ENCODE results near the gene GOLT1A. TPM values are rescaled to one million over a fixed set of nuclear protein-coding genes. Genes with fewer than 3 reads are reported as not detected.

The GOLT1A gene
- total RNA-seq, 1 donor from 2014 or later: 0.50 TPM

DNA sequence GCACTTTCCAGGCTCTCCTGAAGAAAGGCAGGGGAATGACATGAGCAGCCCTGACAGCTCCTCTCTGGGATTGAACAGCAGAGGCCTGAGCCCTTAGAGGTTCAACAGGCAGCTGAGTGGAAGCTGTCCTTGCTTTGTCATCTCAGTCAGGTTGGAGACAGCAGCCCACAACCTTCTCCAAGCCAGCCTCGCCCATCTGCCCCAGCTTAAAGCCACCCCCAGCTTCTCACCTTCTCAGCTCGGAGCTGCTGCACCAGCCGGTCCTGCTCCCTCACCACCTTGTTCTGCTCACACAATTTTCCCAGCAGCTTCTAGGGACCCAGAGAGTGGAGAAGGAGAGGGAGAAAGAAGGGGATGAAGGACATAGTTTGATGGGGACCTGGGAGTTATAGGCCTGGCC is 35.2 kb upstream of the GOLT1A start:
- no peaks in the 10 kb centered on the region for H3K9me3 ChIP-seq (ENCODE audit: insufficient read depth, low read depth, low read length)
- H3K9ac ChIP-seq (ENCODE audit: low read length): no peak overlapping the region
- no peaks in the 10 kb centered on the region for H3K36me3 ChIP-seq (ENCODE audit: insufficient read depth, low read length)
- no peak overlapping the region for H3K27ac ChIP-seq (ENCODE audit: low read depth, low read length)
- H3K79me2 ChIP-seq (ENCODE audit: insufficient read depth, low read length): no peaks in the 10 kb centered on the region
- no peaks in the 10 kb centered on the region for H3K4me1 ChIP-seq (ENCODE audit: insufficient read depth, low read length)
- no peaks in the 10 kb centered on the region for H3K9me3 Mint-ChIP-seq (ENCODE audit: unreplicated experiment)
- H2AFZ ChIP-seq (ENCODE audit: low read depth, low read length): no peak overlapping the region
- H3K4me3 ChIP-seq (ENCODE audit: insufficient read depth, low read depth, low read length): no peak overlapping the region
- no peak overlapping the region for H3K27ac Mint-ChIP-seq (ENCODE audit: unreplicated experiment)
- FAIRE-seq (no peak), DNase-seq (ENCODE audit: low read depth) (no peak)
- H3K36me3 Mint-ChIP-seq (ENCODE audit: low read depth, unreplicated experiment): no peaks in the 10 kb centered on the region
- peaks cover 2% of the 10 kb centered on the region for H3K4me1 Mint-ChIP-seq (ENCODE audit: low read depth, unreplicated experiment)
- H4K20me1 ChIP-seq (ENCODE audit: insufficient read depth, low read length): no peaks in the 10 kb centered on the region
- no peak overlapping the region for H3K4me2 ChIP-seq (ENCODE audit: low read length)
- peaks cover 7% of the 10 kb centered on the region for H3K27me3 ChIP-seq (ENCODE audit: insufficient read depth, low read length)
- H3K4me3 Mint-ChIP-seq (ENCODE audit: unreplicated experiment): no peak overlapping the region
- H3K27me3 Mint-ChIP-seq (ENCODE audit: low read depth, unreplicated experiment): peaks cover 55% of the 10 kb centered on the region
- TF ChIP-seq, protein P1, sequence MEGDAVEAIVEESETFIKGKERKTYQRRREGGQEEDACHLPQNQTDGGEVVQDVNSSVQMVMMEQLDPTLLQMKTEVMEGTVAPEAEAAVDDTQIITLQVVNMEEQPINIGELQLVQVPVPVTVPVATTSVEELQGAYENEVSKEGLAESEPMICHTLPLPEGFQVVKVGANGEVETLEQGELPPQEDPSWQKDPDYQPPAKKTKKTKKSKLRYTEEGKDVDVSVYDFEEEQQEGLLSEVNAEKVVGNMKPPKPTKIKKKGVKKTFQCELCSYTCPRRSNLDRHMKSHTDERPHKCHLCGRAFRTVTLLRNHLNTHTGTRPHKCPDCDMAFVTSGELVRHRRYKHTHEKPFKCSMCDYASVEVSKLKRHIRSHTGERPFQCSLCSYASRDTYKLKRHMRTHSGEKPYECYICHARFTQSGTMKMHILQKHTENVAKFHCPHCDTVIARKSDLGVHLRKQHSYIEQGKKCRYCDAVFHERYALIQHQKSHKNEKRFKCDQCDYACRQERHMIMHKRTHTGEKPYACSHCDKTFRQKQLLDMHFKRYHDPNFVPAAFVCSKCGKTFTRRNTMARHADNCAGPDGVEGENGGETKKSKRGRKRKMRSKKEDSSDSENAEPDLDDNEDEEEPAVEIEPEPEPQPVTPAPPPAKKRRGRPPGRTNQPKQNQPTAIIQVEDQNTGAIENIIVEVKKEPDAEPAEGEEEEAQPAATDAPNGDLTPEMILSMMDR (IDR thresholded peaks at IDR 0.05; ENCODE audit: insufficient read depth, low read depth, low read length): no peak

DNA sequence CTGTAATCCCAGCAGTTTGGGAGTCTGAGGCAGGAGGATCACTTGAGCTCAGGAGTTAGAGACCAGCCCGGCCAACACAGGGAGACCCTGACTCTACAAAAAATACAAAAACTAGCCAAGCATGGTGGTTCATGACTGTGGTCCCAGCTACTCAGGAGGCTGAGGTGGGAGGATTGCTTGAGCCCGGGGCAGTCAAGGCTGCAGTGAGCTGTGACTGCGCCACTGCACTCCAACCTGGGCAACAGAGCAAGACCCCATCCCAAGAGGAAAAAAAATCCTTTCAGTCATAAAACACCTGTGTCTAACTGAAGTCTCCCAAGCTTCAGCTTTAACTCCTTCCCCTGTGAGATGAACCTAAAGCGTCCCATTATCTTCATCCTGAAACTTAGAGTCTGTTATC is 33.1 kb upstream of the GOLT1A start:
- Histone ChIP-seq H3K27ac (ENCODE audit: low read depth, low read length) (no peak overlapping the region), H3K4me1 (ENCODE audit: insufficient read depth, low read length) (no peaks in the 10 kb centered on the region), H3K4me2 (ENCODE audit: low read length) (no peak overlapping the region), H4K20me1 (ENCODE audit: insufficient read depth, low read length) (no peaks in the 10 kb centered on the region), H3K36me3 (ENCODE audit: insufficient read depth, low read length) (no peaks in the 10 kb centered on the region), H3K79me2 (ENCODE audit: insufficient read depth, low read length) (no peaks in the 10 kb centered on the region), H3K9me3 (ENCODE audit: insufficient read depth, low read depth, low read length) (no peaks in the 10 kb centered on the region), H3K27me3 (ENCODE audit: insufficient read depth, low read length) (peaks cover 7% of the 10 kb centered on the region), H3K9ac (ENCODE audit: low read length) (no peak overlapping the region), H3K4me3 (ENCODE audit: insufficient read depth, low read depth, low read length) (no peak overlapping the region), H2AFZ (ENCODE audit: low read depth, low read length) (no peak overlapping the region)
- DNase-seq (ENCODE audit: low read depth) (no peak), FAIRE-seq (no peak)
- H3K4me3 Mint-ChIP-seq (ENCODE audit: unreplicated experiment): no peak overlapping the region
- H3K27me3 Mint-ChIP-seq (ENCODE audit: low read depth, unreplicated experiment): peaks cover 56% of the 10 kb centered on the region
- H3K27ac Mint-ChIP-seq (ENCODE audit: unreplicated experiment): no peak overlapping the region
- peaks cover 2% of the 10 kb centered on the region for H3K4me1 Mint-ChIP-seq (ENCODE audit: low read depth, unreplicated experiment)
- H3K36me3 Mint-ChIP-seq (ENCODE audit: low read depth, unreplicated experiment): no peaks in the 10 kb centered on the region
- H3K9me3 Mint-ChIP-seq (ENCODE audit: unreplicated experiment): peaks cover 2% of the 10 kb centered on the region
- TF ChIP-seq EZH2 (IDR thresholded peaks at IDR 0.05; ENCODE audit: insufficient read depth, low read length): no peak
- TF ChIP-seq, protein P1 (IDR thresholded peaks at IDR 0.05; ENCODE audit: insufficient read depth, low read depth, low read length): no peak

DNA sequence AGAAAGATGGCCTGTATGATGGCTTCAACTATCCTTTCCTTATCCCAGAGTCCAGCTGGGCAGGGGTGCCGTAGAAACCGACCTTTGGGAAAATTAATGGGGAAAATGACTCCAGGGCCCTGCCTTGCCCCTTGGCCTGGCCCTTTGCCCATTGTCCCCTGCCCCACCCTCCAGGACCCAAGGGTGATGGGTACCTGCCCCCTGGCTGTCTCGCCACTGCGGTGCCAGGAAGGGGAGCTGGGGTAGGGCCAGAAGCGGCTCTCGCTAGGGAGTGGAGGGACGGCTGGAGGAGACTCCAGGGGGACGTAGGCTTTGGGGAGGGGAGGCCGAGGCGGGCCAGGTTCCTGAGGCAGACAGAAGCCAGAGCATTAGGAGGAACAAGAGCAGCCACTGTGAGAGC is 29.1 kb upstream of the GOLT1A start:
- peaks cover 33% of the 10 kb centered on the region for H3K27me3 Mint-ChIP-seq (ENCODE audit: low read depth, unreplicated experiment)
- TF ChIP-seq, protein P1 (IDR thresholded peaks at IDR 0.05; ENCODE audit: insufficient read depth, low read depth, low read length): no peak
- TF ChIP-seq EZH2 (IDR thresholded peaks at IDR 0.05; ENCODE audit: insufficient read depth, low read length): no peak
- no peak for FAIRE-seq

More for the DNA sequence above, 29.1 kb upstream of the GOLT1A start:
- Histone ChIP-seq H3K36me3 (ENCODE audit: insufficient read depth, low read length) (no peaks in the 10 kb centered on the region), H3K27ac (ENCODE audit: low read depth, low read length) (no peak overlapping the region), H3K79me2 (ENCODE audit: insufficient read depth, low read length) (no peaks in the 10 kb centered on the region), H4K20me1 (ENCODE audit: insufficient read depth, low read length) (no peaks in the 10 kb centered on the region), H3K9me3 (ENCODE audit: insufficient read depth, low read depth, low read length) (no peaks in the 10 kb centered on the region), H2AFZ (ENCODE audit: low read depth, low read length) (no peak overlapping the region), H3K4me2 (ENCODE audit: low read length) (no peak overlapping the region), H3K9ac (ENCODE audit: low read length) (no peak overlapping the region), H3K27me3 (ENCODE audit: insufficient read depth, low read length) (peaks cover 3% of the 10 kb centered on the region), H3K4me3 (ENCODE audit: insufficient read depth, low read depth, low read length) (no peak overlapping the region), H3K4me1 (ENCODE audit: insufficient read depth, low read length) (no peaks in the 10 kb centered on the region)
- DNase-seq (ENCODE audit: low read depth): no peak
- peaks cover 2% of the 10 kb centered on the region for H3K9me3 Mint-ChIP-seq (ENCODE audit: unreplicated experiment)
- H3K27ac Mint-ChIP-seq (ENCODE audit: unreplicated experiment): no peak overlapping the region
- H3K4me3 Mint-ChIP-seq (ENCODE audit: unreplicated experiment): no peak overlapping the region
- peaks cover 3% of the 10 kb centered on the region for H3K36me3 Mint-ChIP-seq (ENCODE audit: low read depth, unreplicated experiment)
- H3K4me1 Mint-ChIP-seq (ENCODE audit: low read depth, unreplicated experiment): no peaks in the 10 kb centered on the region

Data from astrocyte (in vitro differentiated cells and primary cell).